Activated T-helper 2 cell treated with anti-CD3 and anti-CD28 coated beads, Interferon-gamma antibody, Interleukin-2, Interleukin-4, amounts not matched to agents 10 μg/mL and 5 μg/mL and 100 μg/mL, durations not matched to agents 14 hours and 24 hours and 36 hours (primary cell): Measurements from ENCODE around the gene FAM174B. TPM values are rescaled to one million over a fixed set of nuclear protein-coding genes. Genes with fewer than 3 reads are reported as not detected.

Experiments
- DNase-seq: peaks from one replicate; pipeline ENCODE4 v3.0.0; 2021; ENCODE audit warnings: low spot score
- H3K27ac Mint-ChIP-seq: one replicate; pipeline ENCODE4 v1.8.0; 2021; ENCODE audit warnings: mixed read lengths
- H3K27me3 Mint-ChIP-seq: one replicate; pipeline ENCODE4 v1.8.0; 2021; ENCODE audit warnings: low read depth, mixed read lengths
- H3K36me3 Mint-ChIP-seq: one replicate; pipeline ENCODE4 v1.8.0; 2021; ENCODE audit warnings: low read depth, mixed read lengths
- H3K4me1 Mint-ChIP-seq: one replicate; pipeline ENCODE4 v1.8.0; 2021; ENCODE audit warnings: low read depth, mixed read lengths
- H3K4me3 Mint-ChIP-seq: one replicate; pipeline ENCODE4 v1.8.0; 2021; ENCODE audit warnings: low read depth, mild to moderate bottlenecking, moderate library complexity, mixed read lengths
- H3K9me3 Mint-ChIP-seq: one replicate; pipeline ENCODE4 v1.8.0; 2021; ENCODE audit warnings: mixed read lengths
- intact Hi-C: fragments of 100-400 bp; cut with micrococcal nuclease; formaldehyde crosslinking; loops from one replicate; pipeline ENCODE4 v1.15.1; 2023
- total RNA-seq: library from RNA; stranded (reverse); gene quantifications from 2 replicates; pipeline ENCODE4 v1.2.3, GENCODE V29; 2022

Gene FAM174B
- total RNA-seq, 1 donor from 2014 or later = 3.7 TPM

- no peaks in the 10 kb centered on the region for H3K4me1 Mint-ChIP-seq
- no peak for DNase-seq
- intact Hi-C loops = no loop called here
- H3K27me3 Mint-ChIP-seq = peaks cover 9% of the 10 kb centered on the region
- H3K9me3 Mint-ChIP-seq = no peaks in the 10 kb centered on the region
- no peak overlapping the region for H3K27ac Mint-ChIP-seq
- no peaks in the 10 kb centered on the region for H3K36me3 Mint-ChIP-seq
- H3K4me3 Mint-ChIP-seq = no peak overlapping the region
Observed at GRCh38 chr15:92574161-92574560, 81.4 kb downstream of the FAM174B start.

GRCh38 chr15:92571824-92572223 lies 83.8 kb downstream of the FAM174B start:
- no peak overlapping the region for H3K27ac Mint-ChIP-seq
- intact Hi-C loops = no loop called here
- H3K27me3 Mint-ChIP-seq = peaks cover 12% of the 10 kb centered on the region
- no peaks in the 10 kb centered on the region for H3K9me3 Mint-ChIP-seq
- H3K4me3 Mint-ChIP-seq = no peak overlapping the region
- H3K36me3 Mint-ChIP-seq = no peaks in the 10 kb centered on the region
- no peak for DNase-seq
- no peaks in the 10 kb centered on the region for H3K4me1 Mint-ChIP-seq

- no peak overlapping the region for H3K27ac Mint-ChIP-seq
- intact Hi-C loops = no loop called here
- H3K36me3 Mint-ChIP-seq = no peaks in the 10 kb centered on the region
- H3K9me3 Mint-ChIP-seq = no peaks in the 10 kb centered on the region
- H3K4me1 Mint-ChIP-seq = no peaks in the 10 kb centered on the region
- DNase-seq = no peak
- peaks cover 12% of the 10 kb centered on the region for H3K27me3 Mint-ChIP-seq
- no peak overlapping the region for H3K4me3 Mint-ChIP-seq
Observed at GRCh38 chr15:92570391-92570790, 85.2 kb downstream of the FAM174B start.

- Mint-ChIP-seq H3K36me3 (no peaks in the 10 kb centered on the region), H3K27ac (no peak overlapping the region), H3K4me3 (no peak overlapping the region), H3K9me3 (no peaks in the 10 kb centered on the region), H3K4me1 (no peaks in the 10 kb centered on the region), H3K27me3 (peaks cover 9% of the 10 kb centered on the region)
- intact Hi-C loops = no loop called here
- DNase-seq = no peak
Observed at GRCh38 chr15:92569778-92570177, 85.8 kb downstream of the FAM174B start.

Other genes with a start within 250 kb of the FAM174B start
- gene CHD2, start 244.5 kb upstream of the FAM174B start, total RNA-seq = 105 and 111 TPM in 2 replicates